DMS79 treated with DMSO at 0.1 percent for 48 hours (cell line): Measurements from ENCODE around the gene POLR2J.

Experiments used
- DNase-seq: peaks from one replicate; lab custom pipeline; 2025; lab: John Stamatoyannopoulos, UW

The POLR2J gene

DNA sequence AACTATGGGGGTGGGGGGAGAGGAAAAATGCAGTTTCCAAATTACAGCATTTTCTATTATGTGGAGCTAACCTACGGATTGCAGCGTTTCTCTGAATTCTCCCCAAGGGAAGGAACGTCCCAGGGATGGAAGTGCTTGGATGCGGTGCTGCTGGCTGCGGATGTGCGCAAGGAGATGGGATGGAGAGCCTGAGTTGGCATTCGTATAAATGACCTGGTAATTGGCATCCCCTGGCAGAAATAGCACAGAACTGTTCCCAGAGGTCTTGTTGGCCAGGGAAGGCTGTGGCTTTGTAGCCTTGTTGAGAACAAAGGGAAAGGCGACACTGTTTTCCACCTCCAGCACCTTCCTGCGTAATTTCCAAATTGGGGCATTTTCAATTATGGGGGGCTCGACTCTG, 42.6 kb downstream of the POLR2J start:
- DNase-seq, result no peak

DNA sequence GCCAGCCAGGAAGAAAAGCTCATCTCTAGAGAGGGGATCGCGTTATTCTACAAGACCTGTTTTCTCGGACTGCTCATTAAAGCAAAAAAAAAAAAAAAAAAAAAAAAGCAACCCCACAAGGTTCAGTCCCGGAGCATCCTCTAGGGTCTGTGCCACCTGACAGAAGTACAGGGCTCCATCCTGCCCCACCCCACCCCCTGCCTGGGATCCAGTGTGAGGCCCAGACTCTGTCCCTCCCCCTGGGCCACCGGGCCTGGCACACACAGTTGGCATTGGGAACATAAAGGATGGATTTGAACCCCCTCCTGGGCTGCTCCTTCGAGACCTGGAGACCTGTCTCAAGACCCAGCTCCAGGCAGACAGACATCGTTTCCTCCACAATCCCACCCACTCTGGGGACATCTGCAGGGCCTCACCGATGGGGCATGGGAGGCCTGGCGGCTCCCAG, 44.7 kb downstream of the POLR2J start:
- DNase-seq, result no peak

DNA sequence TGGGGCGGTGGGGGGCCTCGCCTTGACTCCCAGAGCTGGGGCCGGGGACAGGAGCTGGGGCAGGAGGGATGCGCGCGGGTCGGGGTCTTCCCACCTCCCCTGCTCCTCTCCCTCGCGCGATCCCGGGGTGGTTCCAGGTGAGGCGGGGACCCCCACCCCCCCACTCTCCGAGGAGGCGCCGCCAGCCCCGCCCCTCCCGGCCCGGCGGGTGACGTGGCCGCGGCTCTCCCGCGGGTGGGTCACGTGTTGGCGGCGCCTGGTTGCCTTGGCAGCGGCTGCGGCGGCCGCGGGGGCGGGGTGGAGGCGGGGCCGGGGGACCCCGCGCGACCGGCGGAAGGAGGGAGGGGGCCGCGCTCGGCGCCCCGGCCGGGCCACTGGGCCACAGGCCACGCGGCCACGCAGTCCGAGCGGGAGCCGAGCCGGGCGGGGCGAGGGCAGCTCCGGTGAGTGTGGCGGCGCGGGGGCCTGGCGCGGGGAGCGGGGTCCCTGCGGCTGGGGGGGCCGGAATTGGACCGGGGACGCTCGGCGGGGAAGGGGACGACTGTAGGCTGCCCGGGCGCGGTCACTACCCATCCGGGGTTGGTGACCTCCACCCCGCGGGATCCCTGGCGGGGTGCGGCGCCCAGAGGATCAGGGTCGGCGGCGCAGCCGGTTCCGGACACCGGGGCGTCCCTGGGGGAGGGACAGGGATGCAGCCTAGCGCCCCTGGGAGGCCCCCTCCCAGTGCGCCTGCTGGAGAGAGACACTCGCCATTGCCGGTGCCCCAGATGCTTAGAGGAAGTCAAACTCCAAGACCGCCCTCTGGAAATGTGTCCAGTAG, 45.3 kb downstream of the POLR2J start, which contains the start of gene ORAI2:
ORAI2 (plus strand) TSS at position 357 of the 820 bp plus-strand sequence. CDS start 5,382 bp downstream, outside the sequence.
- peak; percentile 42 for DNase-seq

DNA sequence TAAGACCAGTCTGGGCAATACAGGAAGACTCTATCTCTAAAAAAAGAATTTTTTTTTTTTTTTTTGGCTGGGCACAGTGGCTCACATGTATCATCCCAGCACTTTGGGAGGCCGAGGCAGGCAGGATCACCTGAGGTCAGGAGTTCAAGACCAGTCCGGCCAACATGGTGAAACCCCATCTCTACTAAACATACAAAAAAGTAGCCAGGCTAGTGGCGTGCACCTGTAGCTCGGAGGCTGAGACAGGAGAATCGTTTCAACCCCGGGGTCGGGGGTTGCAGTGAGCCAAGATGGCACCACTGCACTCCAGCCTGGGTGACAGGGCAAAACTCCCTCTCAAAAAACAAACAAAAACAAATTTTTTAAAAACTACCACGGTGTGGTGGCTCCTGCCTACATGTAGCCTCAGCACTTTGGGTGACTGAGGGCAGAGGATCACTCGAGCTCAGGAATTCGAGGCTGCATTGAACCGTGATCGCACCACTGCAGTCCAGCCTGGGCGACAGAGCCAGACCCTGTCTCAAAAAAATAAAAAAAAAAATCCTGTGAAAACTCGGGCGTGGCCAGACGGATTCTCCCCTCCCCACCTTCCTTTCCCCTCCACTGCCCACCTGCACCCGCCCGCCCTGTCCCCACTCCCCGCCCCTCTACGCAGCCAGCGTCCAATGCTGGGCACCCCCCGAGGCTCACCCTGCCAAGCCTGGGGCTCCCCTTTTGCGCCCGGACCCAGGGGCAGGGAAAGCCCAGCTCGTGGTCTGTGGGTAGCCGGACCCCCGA, 46.1 kb downstream of the POLR2J start:
- DNase-seq, result peak; percentile 21

DNA sequence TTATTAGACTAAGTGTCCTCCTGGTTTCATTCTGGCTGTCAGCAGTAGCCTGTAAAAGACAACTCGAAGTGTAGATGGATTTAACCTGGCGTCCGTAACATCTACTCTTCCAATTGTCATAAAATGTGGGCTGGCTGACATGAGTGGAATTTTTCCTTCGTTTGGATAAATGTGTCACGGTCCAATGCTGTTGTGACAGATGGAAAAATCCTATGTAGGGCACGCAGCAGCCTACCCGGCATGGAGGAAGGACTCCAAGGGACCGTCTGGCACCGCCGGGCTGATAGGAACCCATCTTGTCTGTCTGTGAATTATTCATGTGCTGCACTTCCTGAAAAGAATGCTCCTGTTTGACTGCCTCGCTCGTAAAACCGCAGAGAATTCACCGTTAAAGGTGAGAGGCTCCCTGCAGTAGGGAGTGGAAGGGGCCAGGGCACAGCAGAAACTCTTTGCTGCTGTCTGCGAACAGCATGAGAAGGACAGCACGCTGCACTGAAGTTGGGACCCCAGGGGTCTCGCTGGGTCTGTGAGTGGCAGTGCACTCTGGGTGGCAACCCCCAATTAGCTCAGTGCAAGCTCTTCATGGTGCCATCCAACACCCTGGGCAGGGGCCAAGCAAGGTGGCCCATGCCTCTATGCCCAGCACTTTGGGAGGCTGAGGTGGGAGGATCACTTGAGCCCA, 47.0 kb downstream of the POLR2J start:
- DNase-seq, result peak; percentile 68

DNA sequence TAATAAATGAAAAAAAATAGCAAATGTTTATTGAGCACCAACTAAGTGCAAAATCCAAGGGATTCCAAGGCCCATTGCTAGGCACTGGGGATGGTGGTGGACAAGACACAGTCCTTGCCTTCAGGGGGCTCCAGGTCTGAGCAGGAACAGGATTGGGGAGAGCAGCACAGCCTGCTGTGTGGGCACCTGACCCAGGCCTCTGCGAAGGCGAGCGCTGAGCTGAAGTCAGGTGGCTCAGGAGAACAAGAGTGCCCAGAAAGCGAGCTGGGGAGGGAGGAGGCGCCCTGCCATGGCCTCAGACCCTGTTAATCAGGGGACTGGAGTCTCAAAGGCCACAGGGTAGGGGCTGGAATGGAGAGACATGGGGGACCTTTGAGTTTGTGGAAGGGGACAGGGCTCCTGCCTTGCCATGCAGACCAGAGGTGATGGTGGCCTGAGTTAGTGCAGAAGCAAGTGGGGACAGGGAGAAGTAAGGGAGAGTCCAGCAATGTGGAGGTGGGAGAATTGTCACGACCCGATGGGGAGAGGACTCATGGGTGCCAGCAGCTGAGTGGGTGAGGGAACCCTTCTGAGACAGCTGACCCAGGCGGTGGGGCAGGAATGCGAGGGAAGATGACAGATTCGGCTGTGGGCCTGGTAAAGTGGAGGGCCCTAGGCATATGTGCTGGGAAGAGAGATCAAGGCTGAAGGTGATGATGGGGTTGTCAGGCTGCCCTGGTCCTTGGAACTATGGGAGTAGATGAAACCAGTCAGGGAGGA, 49.4 kb downstream of the POLR2J start:
- DNase-seq, result no peak

DNA sequence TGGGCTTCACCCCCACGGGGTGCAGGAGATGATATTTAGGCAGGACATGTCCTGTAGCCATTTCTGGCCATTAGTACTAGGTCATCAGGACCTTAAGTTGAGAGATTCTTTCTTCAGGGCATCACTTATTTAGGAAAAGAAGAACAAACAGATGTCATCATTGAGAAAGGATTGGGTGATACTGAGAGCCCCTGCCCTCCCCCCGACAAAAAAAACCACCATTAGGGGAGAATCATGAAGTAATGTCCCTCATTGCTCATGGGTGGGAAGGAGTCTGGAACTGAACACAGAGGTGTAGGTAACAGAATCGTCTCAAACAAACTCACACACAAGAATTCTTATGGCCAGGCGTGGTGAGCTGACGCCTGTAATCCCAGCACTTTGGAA, 51.7 kb downstream of the POLR2J start:
- DNase-seq, result no peak

DNA sequence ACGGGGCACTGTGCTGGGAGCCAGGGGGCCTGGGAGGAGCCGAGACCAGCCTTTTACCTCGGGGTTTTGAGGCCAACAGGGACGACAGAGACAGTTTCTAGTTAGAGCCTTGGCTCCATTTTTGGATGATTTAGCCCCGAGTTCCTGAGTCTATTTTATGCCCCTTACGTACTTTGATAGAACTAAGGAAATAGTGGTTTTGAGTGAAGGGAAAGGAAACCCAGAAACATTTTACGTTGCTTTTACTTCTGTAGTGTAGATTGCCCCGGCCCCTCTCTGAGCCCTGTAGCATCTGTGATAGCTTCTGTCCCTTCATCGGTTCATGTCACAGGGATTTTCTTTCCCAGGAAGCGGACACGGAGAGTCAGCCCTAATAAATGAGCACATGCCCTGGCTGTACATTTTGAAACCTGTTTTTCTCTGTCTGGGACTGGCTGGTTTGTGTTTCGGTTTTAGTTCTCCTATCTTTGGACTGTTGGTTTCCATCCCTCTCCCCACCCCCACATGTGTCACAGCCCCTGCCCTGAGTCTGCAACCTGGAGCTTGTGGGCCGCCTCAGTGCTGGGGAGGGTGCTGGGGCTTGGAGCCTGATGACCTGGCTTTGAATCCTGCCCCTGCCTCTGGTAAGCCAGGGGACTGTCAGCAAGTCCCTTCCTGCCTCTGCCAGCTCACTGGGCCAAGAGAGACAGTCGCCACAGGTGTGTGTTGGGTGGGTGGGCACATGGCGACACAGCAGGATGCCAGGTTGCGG, 52.3 kb downstream of the POLR2J start:
- no peak for DNase-seq

DNA sequence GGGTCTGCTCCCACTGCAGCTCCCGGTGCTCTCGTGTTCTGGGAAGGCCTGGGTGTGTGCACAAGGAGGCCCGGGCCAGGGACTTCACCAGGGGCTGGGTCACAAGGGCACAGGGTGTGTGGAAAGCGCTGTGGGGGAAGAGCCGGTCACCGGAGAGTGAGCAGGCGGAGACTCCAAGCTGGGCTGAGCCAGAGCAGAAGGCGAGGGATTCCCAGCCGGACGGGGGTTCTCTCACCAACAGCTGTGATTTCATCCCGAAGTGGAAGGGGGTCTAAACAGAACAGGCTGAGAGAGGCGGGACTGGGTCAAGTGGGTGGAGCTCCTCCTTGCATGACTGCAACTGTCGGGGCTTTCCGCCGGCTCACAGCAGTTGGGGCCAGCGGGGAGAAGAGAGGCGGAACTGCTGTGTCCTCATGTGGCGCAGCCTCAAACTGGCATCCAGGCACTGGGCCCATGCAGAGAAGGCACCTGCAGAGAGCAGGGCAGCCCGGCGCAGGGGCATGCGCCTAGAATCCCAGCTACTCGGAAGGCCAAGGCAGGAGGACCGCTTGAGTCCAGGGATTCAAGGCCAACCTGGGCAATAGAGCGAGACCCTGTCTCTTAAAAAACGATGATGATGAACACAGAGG, 53.0 kb downstream of the POLR2J start:
- DNase-seq, result no peak

DNA sequence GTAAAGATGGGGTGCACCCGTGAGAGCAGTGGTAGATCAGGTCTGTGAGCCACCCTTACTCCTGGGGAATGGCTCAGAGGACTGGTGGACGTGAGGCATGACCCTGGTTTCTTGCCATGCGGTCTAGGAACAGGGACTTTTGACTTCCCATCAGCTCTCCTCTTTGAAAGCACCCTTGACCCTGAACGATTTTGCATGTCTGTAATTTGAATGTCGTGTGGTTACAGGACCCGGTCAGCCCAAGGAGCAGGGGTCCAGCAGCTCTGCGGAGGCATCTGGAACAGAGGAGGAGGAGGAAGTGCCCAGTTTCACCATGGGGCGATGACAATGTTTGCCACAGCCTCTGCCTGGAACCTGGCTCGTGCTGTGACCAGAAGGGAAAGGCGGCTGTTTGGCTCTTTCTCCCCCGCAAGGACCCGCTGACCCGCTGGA, 53.9 kb downstream of the POLR2J start:
- no peak for DNase-seq

DNA sequence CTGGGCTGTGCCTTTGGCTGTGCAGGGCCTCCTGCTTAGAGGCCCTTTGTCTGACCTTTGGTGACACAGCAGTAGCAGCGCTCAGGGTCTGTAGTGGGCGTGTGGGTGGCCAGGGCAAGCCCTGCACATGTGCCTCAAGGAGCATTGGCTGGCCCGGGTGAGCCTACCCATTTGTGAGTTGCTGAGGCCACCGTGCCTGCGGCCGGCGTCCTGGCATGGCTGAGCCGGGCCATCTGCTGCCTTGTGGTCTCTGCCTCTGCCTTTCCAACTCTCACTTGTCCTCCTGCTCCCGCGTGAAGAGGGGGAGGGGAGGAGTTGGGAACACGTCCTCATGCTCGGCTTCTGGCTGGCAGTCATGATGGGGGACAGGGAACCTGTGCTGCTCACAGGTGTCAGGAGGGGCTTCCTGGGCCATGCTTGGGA, 54.6 kb downstream of the POLR2J start:
- DNase-seq, result no peak
